Measurements from ENCODE around the gene GLCE.

DNA sequence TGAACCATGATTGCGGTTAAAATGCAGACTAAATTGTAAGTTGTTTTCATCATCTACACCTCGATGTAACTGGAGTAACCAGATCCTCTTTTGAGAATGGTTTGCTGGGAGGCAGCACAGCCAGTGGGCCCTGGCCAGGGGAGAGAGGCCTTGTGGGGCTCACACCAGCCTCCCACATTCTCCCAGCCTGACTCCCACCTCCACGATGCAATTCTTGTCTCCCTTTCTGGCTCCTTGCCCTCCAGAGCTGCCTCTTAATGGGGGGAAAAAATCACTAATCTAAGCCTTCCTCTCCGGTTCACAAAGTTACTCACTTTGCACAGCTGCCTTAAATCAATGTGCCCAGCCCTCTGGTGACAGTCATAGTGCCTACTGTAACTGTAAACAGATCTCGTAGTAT is 120.3 kb downstream of the GLCE start:
- TF ChIP-seq, protein P1, sequence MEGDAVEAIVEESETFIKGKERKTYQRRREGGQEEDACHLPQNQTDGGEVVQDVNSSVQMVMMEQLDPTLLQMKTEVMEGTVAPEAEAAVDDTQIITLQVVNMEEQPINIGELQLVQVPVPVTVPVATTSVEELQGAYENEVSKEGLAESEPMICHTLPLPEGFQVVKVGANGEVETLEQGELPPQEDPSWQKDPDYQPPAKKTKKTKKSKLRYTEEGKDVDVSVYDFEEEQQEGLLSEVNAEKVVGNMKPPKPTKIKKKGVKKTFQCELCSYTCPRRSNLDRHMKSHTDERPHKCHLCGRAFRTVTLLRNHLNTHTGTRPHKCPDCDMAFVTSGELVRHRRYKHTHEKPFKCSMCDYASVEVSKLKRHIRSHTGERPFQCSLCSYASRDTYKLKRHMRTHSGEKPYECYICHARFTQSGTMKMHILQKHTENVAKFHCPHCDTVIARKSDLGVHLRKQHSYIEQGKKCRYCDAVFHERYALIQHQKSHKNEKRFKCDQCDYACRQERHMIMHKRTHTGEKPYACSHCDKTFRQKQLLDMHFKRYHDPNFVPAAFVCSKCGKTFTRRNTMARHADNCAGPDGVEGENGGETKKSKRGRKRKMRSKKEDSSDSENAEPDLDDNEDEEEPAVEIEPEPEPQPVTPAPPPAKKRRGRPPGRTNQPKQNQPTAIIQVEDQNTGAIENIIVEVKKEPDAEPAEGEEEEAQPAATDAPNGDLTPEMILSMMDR (IDR thresholded peaks at IDR 0.05 in 4 of 5, conservative IDR thresholded peaks at IDR 0.05 in 1 of 5): no peak
- no peak for TF ChIP-seq POLR2A (IDR thresholded peaks at IDR 0.05)
